ENCODE data around the gene ZNF296. TPM values are rescaled to one million over a fixed set of nuclear protein-coding genes. Genes with fewer than 3 reads are reported as not detected.
A peak's percentile ranks its signal among the peaks of the same experiment; 100 is the strongest.

ZNF296 gene
- polyA plus RNA-seq, 1 donor from 2014 or later = 1.4 TPM

DNA sequence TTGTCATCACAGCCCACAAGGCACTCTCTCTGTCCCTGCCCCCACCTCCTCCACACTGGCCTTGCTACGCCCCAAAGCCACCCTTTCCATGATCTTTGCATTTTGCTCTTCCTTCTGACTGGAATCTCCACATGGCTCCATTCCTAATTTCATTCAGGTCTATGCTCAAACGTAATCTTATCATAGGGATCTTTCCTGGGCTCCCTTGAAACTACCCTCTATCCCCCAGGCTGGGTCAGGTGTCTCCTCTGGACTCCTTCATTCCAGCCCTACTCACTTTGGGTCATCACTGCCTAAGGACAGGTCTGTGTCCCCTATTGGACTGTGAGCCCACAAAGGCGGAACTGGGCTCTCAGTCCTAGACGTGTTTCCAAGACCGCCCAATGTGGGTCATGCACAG, 5.9 kb upstream of the ZNF296 start:
- H2AFZ ChIP-seq (ENCODE audit: low read depth, low read length) = no peak overlapping the region
- H4K20me1 ChIP-seq (ENCODE audit: insufficient read depth) = no peaks in the 10 kb centered on the region
- no peak for TF ChIP-seq MXI1 (conservative IDR thresholded peaks at IDR 0.05; ENCODE audit: poor library complexity, severe bottlenecking)
- TF ChIP-seq EZH2 (IDR thresholded peaks at IDR 0.05; ENCODE audit: borderline replicate concordance, insufficient read depth, low read length, poor library complexity, severe bottlenecking) = no peak
- no peak for TF ChIP-seq SMC3 (conservative IDR thresholded peaks at IDR 0.05; ENCODE audit: poor library complexity)
- TF ChIP-seq EP300 (conservative IDR thresholded peaks at IDR 0.05; ENCODE audit: poor library complexity, severe bottlenecking) = no peak
- TF ChIP-seq TAF1 (IDR thresholded peaks at IDR 0.05; ENCODE audit: low read depth) = no peak
- no peak for TF ChIP-seq RAD21 (conservative IDR thresholded peaks at IDR 0.05)
- no peak for TF ChIP-seq CTCF (IDR thresholded peaks at IDR 0.05; ENCODE audit: poor library complexity, severe bottlenecking)
- no peak for TF ChIP-seq POLR2AphosphoS5 (IDR thresholded peaks at IDR 0.05)
- TF ChIP-seq REST (IDR thresholded peaks at IDR 0.05; ENCODE audit: borderline replicate concordance) = no peak
- no peak overlapping the region for H3K27ac ChIP-seq (ENCODE audit: low read length)
- H3K9ac ChIP-seq (ENCODE audit: low read length) = no peak overlapping the region
- H3K4me2 ChIP-seq (ENCODE audit: low read length) = no peak overlapping the region
- no peaks in the 10 kb centered on the region for H3K36me3 ChIP-seq (ENCODE audit: insufficient read depth, low read length)
- H3K9me3 ChIP-seq (ENCODE audit: low read length) = no peaks in the 10 kb centered on the region
- peaks cover 18% of the 10 kb centered on the region for H3K79me2 ChIP-seq (replicated peaks; ENCODE audit: insufficient read depth, low read length)
- no peaks in the 10 kb centered on the region for H3K9me2 ChIP-seq (ENCODE audit: insufficient read depth, low read length)
- peaks cover 7% of the 10 kb centered on the region for H3K27me3 ChIP-seq (ENCODE audit: insufficient read depth, low read depth, low read length)
- no peak overlapping the region for H3K4me3 ChIP-seq (ENCODE audit: low read length)
- no peaks in the 10 kb centered on the region for H3F3A ChIP-seq (ENCODE audit: insufficient read depth, low read length, poor library complexity, severe bottlenecking)

- H3K9ac ChIP-seq (ENCODE audit: low read length) = peak overlapping the region; percentile 78
- peaks cover 18% of the 10 kb centered on the region for H3K79me2 ChIP-seq (replicated peaks; ENCODE audit: insufficient read depth, low read length)
- H3K9me3 ChIP-seq (ENCODE audit: low read length) = no peaks in the 10 kb centered on the region
- no peaks in the 10 kb centered on the region for H3F3A ChIP-seq (ENCODE audit: insufficient read depth, low read length, poor library complexity, severe bottlenecking)
- H3K9me2 ChIP-seq (ENCODE audit: insufficient read depth, low read length) = no peaks in the 10 kb centered on the region
- H2AFZ ChIP-seq (ENCODE audit: low read depth, low read length) = peak overlapping the region; percentile 41
- H4K20me1 ChIP-seq (ENCODE audit: insufficient read depth) = no peaks in the 10 kb centered on the region
- no peaks in the 10 kb centered on the region for H3K36me3 ChIP-seq (ENCODE audit: insufficient read depth, low read length)
- peak overlapping the region; percentile 99 for H3K4me2 ChIP-seq (ENCODE audit: low read length)
- no peak overlapping the region for H3K27ac ChIP-seq (ENCODE audit: low read length)
- TF ChIP-seq TAF1 (IDR thresholded peaks at IDR 0.05; ENCODE audit: low read depth) (no peak), MXI1 (conservative IDR thresholded peaks at IDR 0.05; ENCODE audit: poor library complexity, severe bottlenecking) (no peak), SMC3 (conservative IDR thresholded peaks at IDR 0.05; ENCODE audit: poor library complexity) (no peak), EP300 (conservative IDR thresholded peaks at IDR 0.05; ENCODE audit: poor library complexity, severe bottlenecking) (no peak), CTCF (IDR thresholded peaks at IDR 0.05; ENCODE audit: poor library complexity, severe bottlenecking) (no peak), RAD21 (conservative IDR thresholded peaks at IDR 0.05) (no peak), EZH2 (IDR thresholded peaks at IDR 0.05; ENCODE audit: borderline replicate concordance, insufficient read depth, low read length, poor library complexity, severe bottlenecking) (no peak), REST (IDR thresholded peaks at IDR 0.05; ENCODE audit: borderline replicate concordance) (no peak), POLR2AphosphoS5 (IDR thresholded peaks at IDR 0.05) (no peak)
- peak overlapping the region; percentile 78 for H3K4me3 ChIP-seq (ENCODE audit: low read length)
- H3K27me3 ChIP-seq (ENCODE audit: insufficient read depth, low read depth, low read length) = peaks cover 28% of the 10 kb centered on the region
Observed at GRCh38 chr19:45079911-45080370, 3.7 kb upstream of the ZNF296 start.

Data from neural cell (in vitro differentiated cells).